Gastroesophageal sphincter (tissue), 4 donors: ENCODE measurements around the gene OTOG. TPM values are rescaled to one million over a fixed set of nuclear protein-coding genes. Genes with fewer than 3 reads are reported as not detected.

Source experiments
- ATAC-seq: fragments of 150-250 bp; one replicate; pipeline ENCODE4 v1.9.1; 2016; ENCODE audit warnings: mild to moderate bottlenecking, moderate library complexity
- H3K27ac ChIP-seq, 4 donors: fragments of 200-600 bp; sonication (generic) in 3 of 4; 1 replicate in 3 of 4; 2 replicates in 1 of 4; pipeline ENCODE4 v1.5.1; 2016 to 2019
- H3K27me3 ChIP-seq: fragments of 200-600 bp; sonication (generic); one replicate; pipeline ENCODE4 v1.5.1; 2019
- H3K36me3 ChIP-seq, 2 donors: fragments of 200-600 bp; sonication (generic); one replicate each; pipeline ENCODE4 v1.5.1; 2019; ENCODE audit warnings: control low read depth in 1 of 2
- H3K4me1 ChIP-seq, 3 donors: fragments of 200-600 bp; sonication (generic); 1 replicate in 2 of 3; 2 replicates in 1 of 3; pipeline ENCODE4 v1.5.1; 2016 to 2019; ENCODE audit warnings: control low read depth in 2 of 3
- H3K4me3 ChIP-seq, 2 donors: fragments of 200-600 bp; sonication (generic); one replicate each; pipeline ENCODE4 v1.5.1; 2019; ENCODE audit warnings: mild to moderate bottlenecking in 1 of 2, moderate library complexity in 1 of 2
- H3K9me3 ChIP-seq, 3 donors: fragments of 200-600 bp; sonication (generic); one replicate each; pipeline ENCODE4 v1.5.1; 2017 to 2019; ENCODE audit warnings: control low read depth in 2 of 3
- EP300 ChIP-seq: sonication (generic); formaldehyde crosslinking; IDR thresholded peaks from one replicate; pipeline ENCODE4 v1.6.1; 2017; ENCODE audit warnings: antibody characterized with exemption, mild to moderate bottlenecking
- POLR2A ChIP-seq, 2 donors: fragments of 450-650 bp; IDR thresholded peaks; one replicate each; pipeline ENCODE4 v1.6.1; 2017; ENCODE audit warnings: antibody characterized with exemption in 2 of 2, mild to moderate bottlenecking in 2 of 2, moderate library complexity in 1 of 2
- POLR2AphosphoS5 ChIP-seq: sonication (generic); formaldehyde crosslinking; IDR thresholded peaks from one replicate; pipeline ENCODE4 v1.6.1; 2017; ENCODE audit warnings: antibody characterized with exemption
- WGBS, 2 donors: methylation state at CpG; one replicate each; pipeline ENCODE4 v1.1.5; 2018; ENCODE audit warnings: low coverage in 1 of 2; 5-methylcytosine and 5-hydroxymethylcytosine counted together
- total RNA-seq, 4 donors: library from RNA; depleted of rRNA; stranded (reverse); fragments of >200 nt; gene quantifications; one replicate each; pipeline ENCODE4 v1.1.0, GENCODE V29; 2016
- TF ChIP-seq, protein P1 (sequence below), 4 experiments: fragments of 200-600 bp in 2 of 4; fragments of 450-650 bp in 2 of 4; sonication (generic) in 1 of 4; IDR thresholded peaks; one replicate each; pipeline ENCODE4 v1.5.1; 2017 to 2019; ENCODE audit warnings: antibody characterized with exemption in 4 of 4, mild to moderate bottlenecking in 2 of 4, moderate library complexity in 2 of 4

Gene OTOG
- total RNA-seq, 4 donors from 2014 or later = not detected

GRCh38 chr11:17591293-17591692 is 44.2 kb downstream of the OTOG start:
- H3K27ac ChIP-seq = no peak overlapping the region
- H3K4me1 ChIP-seq = no peaks in the 10 kb centered on the region
- no peaks in the 10 kb centered on the region for H3K36me3 ChIP-seq
- peaks cover 29% of the 10 kb centered on the region for H3K27me3 ChIP-seq
- WGBS, 2 donors = 80 to 83% methylated on average over 2 to 5 of the region's 11 CpGs
- H3K9me3 ChIP-seq = peaks cover 0 to 11% (median 0%) of the 10 kb centered on the region in 3 donors
- no peak for ATAC-seq
- TF ChIP-seq EP300 (no peak), POLR2A (IDR thresholded peaks at IDR 0.05) (no peak), POLR2AphosphoS5 (no peak)
- TF ChIP-seq, protein P1, sequence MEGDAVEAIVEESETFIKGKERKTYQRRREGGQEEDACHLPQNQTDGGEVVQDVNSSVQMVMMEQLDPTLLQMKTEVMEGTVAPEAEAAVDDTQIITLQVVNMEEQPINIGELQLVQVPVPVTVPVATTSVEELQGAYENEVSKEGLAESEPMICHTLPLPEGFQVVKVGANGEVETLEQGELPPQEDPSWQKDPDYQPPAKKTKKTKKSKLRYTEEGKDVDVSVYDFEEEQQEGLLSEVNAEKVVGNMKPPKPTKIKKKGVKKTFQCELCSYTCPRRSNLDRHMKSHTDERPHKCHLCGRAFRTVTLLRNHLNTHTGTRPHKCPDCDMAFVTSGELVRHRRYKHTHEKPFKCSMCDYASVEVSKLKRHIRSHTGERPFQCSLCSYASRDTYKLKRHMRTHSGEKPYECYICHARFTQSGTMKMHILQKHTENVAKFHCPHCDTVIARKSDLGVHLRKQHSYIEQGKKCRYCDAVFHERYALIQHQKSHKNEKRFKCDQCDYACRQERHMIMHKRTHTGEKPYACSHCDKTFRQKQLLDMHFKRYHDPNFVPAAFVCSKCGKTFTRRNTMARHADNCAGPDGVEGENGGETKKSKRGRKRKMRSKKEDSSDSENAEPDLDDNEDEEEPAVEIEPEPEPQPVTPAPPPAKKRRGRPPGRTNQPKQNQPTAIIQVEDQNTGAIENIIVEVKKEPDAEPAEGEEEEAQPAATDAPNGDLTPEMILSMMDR (IDR thresholded peaks at IDR 0.05) = no peak
- no peak overlapping the region for H3K4me3 ChIP-seq

GRCh38 chr11:17593466-17594245 is 46.6 kb downstream of the OTOG start:
- 33 to 80% methylated on average over 1 to 3 of the region's 9 CpGs for WGBS, 2 donors
- Histone ChIP-seq H3K36me3 (no peaks in the 10 kb centered on the region), H3K4me1 (no peaks in the 10 kb centered on the region), H3K4me3 (no peak overlapping the region), H3K27ac (no peak overlapping the region), H3K27me3 (peaks cover 29% of the 10 kb centered on the region), H3K9me3 (peaks cover 0 to 11% (median 0%) of the 10 kb centered on the region in 3 donors)
- TF ChIP-seq POLR2A (IDR thresholded peaks at IDR 0.05) = no peak
- TF ChIP-seq POLR2AphosphoS5 = no peak
- TF ChIP-seq EP300 = no peak
- TF ChIP-seq, protein P1 (IDR thresholded peaks at IDR 0.05) = no peak
- no peak for ATAC-seq

GRCh38 chr11:17594686-17595192 is 47.7 kb downstream of the OTOG start:
- Histone ChIP-seq H3K27ac (no peak overlapping the region), H3K4me1 (no peaks in the 10 kb centered on the region), H3K9me3 (peaks cover 0 to 11% (median 0%) of the 10 kb centered on the region in 3 donors), H3K36me3 (no peaks in the 10 kb centered on the region), H3K4me3 (no peak overlapping the region), H3K27me3 (peaks cover 34% of the 10 kb centered on the region)
- WGBS, 2 donors = 73 to 78% methylated on average over 2 to 4 of the region's 5 CpGs
- no peak for ATAC-seq
- TF ChIP-seq EP300 (no peak), POLR2A (IDR thresholded peaks at IDR 0.05) (no peak), POLR2AphosphoS5 (no peak)
- TF ChIP-seq, protein P1 (IDR thresholded peaks at IDR 0.05) = no peak

DNA sequence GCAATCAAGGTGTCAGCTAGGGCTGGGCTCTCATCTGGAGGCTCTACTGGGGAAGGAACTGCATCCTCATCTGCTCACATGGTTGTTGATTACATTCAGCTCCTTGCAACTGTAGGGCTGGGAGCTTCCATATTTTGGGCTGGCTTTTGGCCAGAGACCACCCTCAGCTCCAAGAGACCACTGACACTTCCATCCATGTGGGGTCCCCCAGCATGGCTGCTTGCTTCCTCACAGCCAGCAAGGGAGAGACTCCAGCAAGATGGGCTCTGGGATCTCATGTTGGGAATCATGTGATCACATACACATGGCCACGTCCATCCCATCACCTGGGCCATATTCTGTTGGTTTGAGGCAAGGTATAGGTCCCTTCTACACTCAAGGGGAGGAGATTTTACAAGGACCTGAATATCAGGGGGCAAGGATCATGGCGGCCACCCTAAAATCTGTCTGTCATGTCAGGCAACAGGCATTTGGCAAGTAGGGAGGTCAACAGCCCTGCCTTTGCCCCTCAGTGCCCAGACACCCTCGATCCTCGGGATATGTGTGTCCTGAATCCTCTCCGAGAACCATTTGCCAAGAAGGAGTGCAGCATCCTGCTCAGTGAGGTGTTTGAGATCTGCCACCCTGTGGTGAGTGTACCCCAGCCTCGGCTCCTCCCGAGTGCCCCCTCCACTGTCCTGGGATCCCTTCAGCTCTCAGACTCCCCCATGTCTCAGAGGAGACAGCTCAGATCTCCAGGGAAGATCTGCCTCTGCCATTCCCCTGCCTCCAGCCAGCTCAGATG is 48.7 kb downstream of the OTOG start:
- Histone ChIP-seq H3K36me3 (no peaks in the 10 kb centered on the region), H3K4me1 (no peaks in the 10 kb centered on the region), H3K4me3 (no peak overlapping the region), H3K9me3 (peaks cover 0 to 11% (median 0%) of the 10 kb centered on the region in 3 donors), H3K27me3 (peaks cover 35% of the 10 kb centered on the region), H3K27ac (no peak overlapping the region)
- TF ChIP-seq, protein P1 (IDR thresholded peaks at IDR 0.05) = no peak
- TF ChIP-seq POLR2AphosphoS5 = no peak
- no peak for TF ChIP-seq EP300
- no peak for TF ChIP-seq POLR2A (IDR thresholded peaks at IDR 0.05)
- ATAC-seq = no peak
- WGBS, 2 donors = no CpG with 5 or more reads among the region's 7 CpGs
